H1 (cell line): Measurements from ENCODE around the gene CACNA2D1.

Experiments used
- ATF2 ChIP-seq: IDR thresholded peaks from 2 replicates; pipeline ENCODE4 v1.6.1; 2012; ENCODE audit warnings: low read length, inconsistent platforms
- ATF3 ChIP-seq: IDR thresholded peaks from 2 replicates; pipeline ENCODE4 v1.6.1; 2011; ENCODE audit warnings: low read depth, mild to moderate bottlenecking, low read length; ENCODE audit not compliant: insufficient read depth
- CHD1 ChIP-seq: IDR thresholded peaks from 2 replicates; pipeline ENCODE4 v1.6.1; 2012; ENCODE audit warnings: low read depth, low read length, improper control_type of control experiment
- EZH2 ChIP-seq: fragments of 200-600 bp; sonication (generic); IDR thresholded peaks from 2 replicates; pipeline ENCODE4 v1.7.1; 2012; ENCODE audit warnings: low read depth, mild to moderate bottlenecking, moderate library complexity, low read length, inconsistent platforms; ENCODE audit not compliant: severe bottlenecking
- GTF2F1 ChIP-seq: IDR thresholded peaks from 2 replicates; pipeline ENCODE4 v1.6.1; 2012; ENCODE audit warnings: low read depth, low read length, improper control_type of control experiment, borderline replicate concordance
- JUND ChIP-seq: IDR thresholded peaks from 2 replicates; pipeline ENCODE4 v1.6.1; 2011; ENCODE audit warnings: mild to moderate bottlenecking, improper control_type of control experiment, low read length
- POLR2A ChIP-seq, 2 experiments: IDR thresholded peaks; 1 replicate in 1 of 2; 2 replicates in 1 of 2; pipeline ENCODE4 v1.6.1; 2011; ENCODE audit warnings: low read depth in 2 of 2, low read length in 2 of 2, mild to moderate bottlenecking in 2 of 2; ENCODE audit errors: control extremely low read depth in 1 of 2
- SP1 ChIP-seq: IDR thresholded peaks from 2 replicates; pipeline ENCODE4 v1.6.1; 2011; ENCODE audit warnings: low read depth, low read length
- SUZ12 ChIP-seq: fragments of 200-600 bp; sonication (generic); IDR thresholded peaks from 2 replicates; pipeline ENCODE4 v1.6.1; 2012; ENCODE audit warnings: mild to moderate bottlenecking, inconsistent platforms, low read length, moderate library complexity, mixed read lengths
- TAF1 ChIP-seq: IDR thresholded peaks from 2 replicates; pipeline ENCODE4 v1.6.1; 2011; ENCODE audit warnings: mild to moderate bottlenecking, low read depth, low read length
- USF2 ChIP-seq: IDR thresholded peaks from 2 replicates; pipeline ENCODE4 v1.6.1; 2011; ENCODE audit warnings: low read length, improper control_type of control experiment
- ZNF274 ChIP-seq: IDR thresholded peaks from 2 replicates; pipeline ENCODE4 v1.7.0; 2012; ENCODE audit warnings: low read length, borderline replicate concordance; ENCODE audit errors: extremely low read depth
- TF ChIP-seq, protein P1 (sequence below), 3 experiments: IDR thresholded peaks; 1 replicate in 2 of 3; 2 replicates in 1 of 3; pipeline versions ENCODE4 v1.5.1 to v1.6.1; 2011; ENCODE audit warnings: low read length in 3 of 3, mild to moderate bottlenecking in 3 of 3, inconsistent platforms in 2 of 3, low read depth in 1 of 3, moderate library complexity in 1 of 3; ENCODE audit not compliant: insufficient read depth in 1 of 3; ENCODE audit errors: control extremely low read depth in 1 of 3

- TF ChIP-seq, protein P1, sequence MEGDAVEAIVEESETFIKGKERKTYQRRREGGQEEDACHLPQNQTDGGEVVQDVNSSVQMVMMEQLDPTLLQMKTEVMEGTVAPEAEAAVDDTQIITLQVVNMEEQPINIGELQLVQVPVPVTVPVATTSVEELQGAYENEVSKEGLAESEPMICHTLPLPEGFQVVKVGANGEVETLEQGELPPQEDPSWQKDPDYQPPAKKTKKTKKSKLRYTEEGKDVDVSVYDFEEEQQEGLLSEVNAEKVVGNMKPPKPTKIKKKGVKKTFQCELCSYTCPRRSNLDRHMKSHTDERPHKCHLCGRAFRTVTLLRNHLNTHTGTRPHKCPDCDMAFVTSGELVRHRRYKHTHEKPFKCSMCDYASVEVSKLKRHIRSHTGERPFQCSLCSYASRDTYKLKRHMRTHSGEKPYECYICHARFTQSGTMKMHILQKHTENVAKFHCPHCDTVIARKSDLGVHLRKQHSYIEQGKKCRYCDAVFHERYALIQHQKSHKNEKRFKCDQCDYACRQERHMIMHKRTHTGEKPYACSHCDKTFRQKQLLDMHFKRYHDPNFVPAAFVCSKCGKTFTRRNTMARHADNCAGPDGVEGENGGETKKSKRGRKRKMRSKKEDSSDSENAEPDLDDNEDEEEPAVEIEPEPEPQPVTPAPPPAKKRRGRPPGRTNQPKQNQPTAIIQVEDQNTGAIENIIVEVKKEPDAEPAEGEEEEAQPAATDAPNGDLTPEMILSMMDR (IDR thresholded peaks at IDR 0.05; ENCODE audit: control extremely low read depth in 1 of 3, insufficient read depth in 1 of 3, low read depth in 1 of 3, low read length in 3 of 3), result no peak
- TF ChIP-seq SP1, result no peak
- no peak for TF ChIP-seq GTF2F1
- no peak for TF ChIP-seq JUND
- no peak for TF ChIP-seq ATF2
- TF ChIP-seq ATF3, result no peak
- no peak for TF ChIP-seq EZH2
- TF ChIP-seq TAF1, result no peak
- TF ChIP-seq USF2, result no peak
- no peak for TF ChIP-seq POLR2A (IDR thresholded peaks at IDR 0.05; ENCODE audit: control extremely low read depth in 1 of 2, low read depth in 2 of 2, low read length in 2 of 2)
- no peak for TF ChIP-seq ZNF274
- no peak for TF ChIP-seq SUZ12
- TF ChIP-seq CHD1, result no peak
Observed at GRCh38 chr7:82185443-82185842, 258.1 kb downstream of the CACNA2D1 start.
